ENCODE data around the gene ZNF556.

DNA sequence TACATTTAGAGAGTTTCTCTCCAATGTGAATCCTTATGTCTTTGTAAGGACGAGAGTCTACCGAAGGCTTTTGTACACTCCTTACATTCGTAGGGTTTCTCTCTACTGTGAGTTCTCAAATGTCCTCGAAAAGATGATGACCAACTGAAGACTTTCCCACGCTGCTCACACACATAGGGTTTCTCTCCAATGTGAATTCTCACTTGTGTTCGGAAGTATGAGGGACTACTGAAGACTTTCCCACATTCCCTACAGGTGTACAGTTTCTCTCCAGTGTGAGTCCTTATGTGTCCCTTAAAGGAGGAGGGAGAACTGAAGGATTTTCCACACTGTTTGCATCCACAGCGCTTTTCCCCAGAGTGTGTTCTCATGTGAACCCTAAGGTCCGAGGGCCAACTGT is 29.6 kb downstream of the ZNF556 start:
- TF ChIP-seq, protein P1, sequence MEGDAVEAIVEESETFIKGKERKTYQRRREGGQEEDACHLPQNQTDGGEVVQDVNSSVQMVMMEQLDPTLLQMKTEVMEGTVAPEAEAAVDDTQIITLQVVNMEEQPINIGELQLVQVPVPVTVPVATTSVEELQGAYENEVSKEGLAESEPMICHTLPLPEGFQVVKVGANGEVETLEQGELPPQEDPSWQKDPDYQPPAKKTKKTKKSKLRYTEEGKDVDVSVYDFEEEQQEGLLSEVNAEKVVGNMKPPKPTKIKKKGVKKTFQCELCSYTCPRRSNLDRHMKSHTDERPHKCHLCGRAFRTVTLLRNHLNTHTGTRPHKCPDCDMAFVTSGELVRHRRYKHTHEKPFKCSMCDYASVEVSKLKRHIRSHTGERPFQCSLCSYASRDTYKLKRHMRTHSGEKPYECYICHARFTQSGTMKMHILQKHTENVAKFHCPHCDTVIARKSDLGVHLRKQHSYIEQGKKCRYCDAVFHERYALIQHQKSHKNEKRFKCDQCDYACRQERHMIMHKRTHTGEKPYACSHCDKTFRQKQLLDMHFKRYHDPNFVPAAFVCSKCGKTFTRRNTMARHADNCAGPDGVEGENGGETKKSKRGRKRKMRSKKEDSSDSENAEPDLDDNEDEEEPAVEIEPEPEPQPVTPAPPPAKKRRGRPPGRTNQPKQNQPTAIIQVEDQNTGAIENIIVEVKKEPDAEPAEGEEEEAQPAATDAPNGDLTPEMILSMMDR (IDR thresholded peaks at IDR 0.05 in 2 of 3, conservative IDR thresholded peaks at IDR 0.05 in 1 of 3; ENCODE audit: control insufficient read depth in 2 of 3, extremely low read depth in 1 of 3, insufficient read depth in 1 of 3, low read depth in 3 of 3, low read length in 3 of 3), result no peak
- no peak for TF ChIP-seq FOXK2 (IDR thresholded peaks at IDR 0.05)
- TF ChIP-seq, protein P2, sequence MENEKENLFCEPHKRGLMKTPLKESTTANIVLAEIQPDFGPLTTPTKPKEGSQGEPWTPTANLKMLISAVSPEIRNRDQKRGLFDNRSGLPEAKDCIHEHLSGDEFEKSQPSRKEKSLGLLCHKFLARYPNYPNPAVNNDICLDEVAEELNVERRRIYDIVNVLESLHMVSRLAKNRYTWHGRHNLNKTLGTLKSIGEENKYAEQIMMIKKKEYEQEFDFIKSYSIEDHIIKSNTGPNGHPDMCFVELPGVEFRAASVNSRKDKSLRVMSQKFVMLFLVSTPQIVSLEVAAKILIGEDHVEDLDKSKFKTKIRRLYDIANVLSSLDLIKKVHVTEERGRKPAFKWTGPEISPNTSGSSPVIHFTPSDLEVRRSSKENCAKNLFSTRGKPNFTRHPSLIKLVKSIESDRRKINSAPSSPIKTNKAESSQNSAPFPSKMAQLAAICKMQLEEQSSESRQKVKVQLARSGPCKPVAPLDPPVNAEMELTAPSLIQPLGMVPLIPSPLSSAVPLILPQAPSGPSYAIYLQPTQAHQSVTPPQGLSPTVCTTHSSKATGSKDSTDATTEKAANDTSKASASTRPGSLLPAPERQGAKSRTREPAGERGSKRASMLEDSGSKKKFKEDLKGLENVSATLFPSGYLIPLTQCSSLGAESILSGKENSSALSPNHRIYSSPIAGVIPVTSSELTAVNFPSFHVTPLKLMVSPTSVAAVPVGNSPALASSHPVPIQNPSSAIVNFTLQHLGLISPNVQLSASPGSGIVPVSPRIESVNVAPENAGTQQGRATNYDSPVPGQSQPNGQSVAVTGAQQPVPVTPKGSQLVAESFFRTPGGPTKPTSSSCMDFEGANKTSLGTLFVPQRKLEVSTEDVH (IDR thresholded peaks at IDR 0.05; ENCODE audit: low read depth, partially characterized antibody), result no peak

Data from GM12878 (cell line).